HG03558 (cell line): ENCODE measurements around the gene RIC8B.

Experiments
- ATAC-seq: cut with Tn5 transposase; IDR thresholded peaks from one replicate; pipeline ENCODE4 v1.9.1; 2021; ENCODE audit warnings: moderate number of reproducible peaks; ENCODE audit not compliant: unreplicated experiment; ENCODE audit errors: extremely low read depth

RIC8B gene

GRCh38 chr12:106866426-106867080 is 92.1 kb downstream of the RIC8B start:
- ATAC-seq: no peak

- ATAC-seq: no peak
These were observed 93.2 kb downstream of the RIC8B start for GRCh38 chr12:106867651-106868050.

GRCh38 chr12:106868982-106869700 is 94.7 kb downstream of the RIC8B start:
- no peak for ATAC-seq

- no peak for ATAC-seq
These were observed 95.6 kb downstream of the RIC8B start for GRCh38 chr12:106870116-106870515.

- no peak for ATAC-seq
These were observed 97.0 kb downstream of the RIC8B start for GRCh38 chr12:106871477-106871876.

- no peak for ATAC-seq
These were observed 99.5 kb downstream of the RIC8B start for GRCh38 chr12:106873983-106874382.

GRCh38 chr12:106878804-106879203 is 104.3 kb downstream of the RIC8B start:
- no peak for ATAC-seq

GRCh38 chr12:106879612-106880011 is 105.1 kb downstream of the RIC8B start:
- ATAC-seq: no peak

- no peak for ATAC-seq
These were observed 108.9 kb downstream of the RIC8B start for GRCh38 chr12:106883426-106883825.

- ATAC-seq: no peak
These were observed 110.5 kb downstream of the RIC8B start for GRCh38 chr12:106885026-106885425.

- no peak for ATAC-seq
These were observed 111.2 kb downstream of the RIC8B start for GRCh38 chr12:106885541-106886249.

- ATAC-seq: no peak
These were observed 112.5 kb downstream of the RIC8B start for GRCh38 chr12:106886932-106887331.

GRCh38 chr12:106888348-106888970 is 114.0 kb downstream of the RIC8B start:
- no peak for ATAC-seq

GRCh38 chr12:106889326-106889725 is 114.8 kb downstream of the RIC8B start:
- no peak for ATAC-seq

- ATAC-seq: no peak
These were observed 115.6 kb downstream of the RIC8B start for GRCh38 chr12:106889950-106890626.

- ATAC-seq: no peak
These were observed 117.6 kb downstream of the RIC8B start for GRCh38 chr12:106892075-106892474.

GRCh38 chr12:106893451-106893850 is 119.0 kb downstream of the RIC8B start:
- no peak for ATAC-seq

- no peak for ATAC-seq
These were observed 120.3 kb downstream of the RIC8B start for GRCh38 chr12:106894774-106895173.

GRCh38 chr12:106896603-106897002 is 122.1 kb downstream of the RIC8B start:
- ATAC-seq: no peak

- ATAC-seq: no peak
These were observed 122.6 kb downstream of the RIC8B start for GRCh38 chr12:106897082-106897481.
